ENCODE data around the gene RFC4. TPM values are rescaled to one million over a fixed set of nuclear protein-coding genes. Genes with fewer than 3 reads are reported as not detected.

The RFC4 gene
- total RNA-seq, 1 experiment from 2014 or later, result 75.7 TPM

Other genes starting within 250 kb of the RFC4 start
- 9.6 and 12.2 TPM in 2 replicates for gene TBCCD1, start 239.1 kb downstream of the RFC4 start, total RNA-seq (2014; rRNA removed; shearing (Covaris generic))
- gene DNAJB11, start 235.8 kb downstream of the RFC4 start, total RNA-seq (2014; rRNA removed; shearing (Covaris generic)), result 152 and 170 TPM in 2 replicates
- not detected in 2 replicates for gene AHSG, start 193.4 kb downstream of the RFC4 start, total RNA-seq (2014; rRNA removed; shearing (Covaris generic))
- gene FETUB, start 166.1 kb downstream of the RFC4 start, total RNA-seq (2014; rRNA removed; shearing (Covaris generic)), result not detected in 2 replicates
- not detected in 2 replicates for gene HRG, start 140.5 kb downstream of the RFC4 start, total RNA-seq (2014; rRNA removed; shearing (Covaris generic))
- gene KNG1, start 89.1 kb downstream of the RFC4 start, total RNA-seq (2014; rRNA removed; shearing (Covaris generic)), result not detected in 2 replicates
- gene EIF4A2, start 22.9 kb downstream of the RFC4 start, total RNA-seq (2014; rRNA removed; shearing (Covaris generic)), result 466 and 604 TPM in 2 replicates
- not detected in 2 replicates for gene ADIPOQ, start 36.2 kb upstream of the RFC4 start, total RNA-seq (2014; rRNA removed; shearing (Covaris generic))
- gene ST6GAL1, start 124.0 kb upstream of the RFC4 start, total RNA-seq (2014; rRNA removed; shearing (Covaris generic)), result 0.03 and 0.11 TPM in 2 replicates